HG03196 (cell line): ENCODE results near the gene IBA57.

Source experiments
- ATAC-seq: cut with Tn5 transposase; IDR thresholded peaks from one replicate; pipeline ENCODE4 v1.9.1; 2021; ENCODE audit not compliant: unreplicated experiment

The IBA57 gene

DNA sequence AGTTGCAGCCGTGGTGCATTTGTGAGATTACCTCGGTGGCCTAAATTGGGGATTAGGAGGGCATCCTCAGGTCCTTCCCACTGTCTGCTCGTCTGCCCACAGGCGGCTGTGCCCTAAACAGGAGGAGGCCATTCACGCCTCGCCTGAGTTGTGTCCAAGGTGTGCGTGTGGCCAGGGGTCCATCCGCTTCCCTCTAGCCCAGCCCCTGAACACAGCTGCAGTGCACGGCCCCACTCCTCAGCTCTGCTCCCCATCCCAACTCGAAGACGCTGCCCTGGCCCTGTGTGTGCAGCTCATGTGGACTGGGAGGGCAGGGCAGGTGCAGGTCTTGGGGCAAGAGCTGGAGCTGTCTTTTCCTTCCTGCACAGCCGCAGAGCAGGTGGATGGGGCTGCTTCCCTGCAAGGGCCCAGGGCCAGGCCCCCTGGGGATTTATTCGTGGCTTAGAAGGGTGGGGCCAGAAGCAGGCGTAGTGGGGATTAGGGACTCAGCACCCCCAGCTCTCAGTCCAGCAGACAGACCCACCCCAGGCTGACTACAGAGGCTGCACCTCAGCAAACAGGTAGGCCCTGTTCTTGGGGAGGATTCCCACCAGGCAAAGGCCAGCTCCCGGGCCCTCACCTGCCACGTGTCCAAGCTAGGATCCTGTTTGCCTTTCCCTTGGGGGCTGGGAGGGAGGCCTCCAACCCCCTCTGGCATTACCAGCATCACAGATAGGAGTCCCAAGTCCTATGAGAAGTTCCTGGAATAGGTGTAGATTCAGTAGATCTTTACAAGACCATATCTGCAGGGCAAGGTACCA, 21.2 kb upstream of the IBA57 start:
- ATAC-seq, result no peak

DNA sequence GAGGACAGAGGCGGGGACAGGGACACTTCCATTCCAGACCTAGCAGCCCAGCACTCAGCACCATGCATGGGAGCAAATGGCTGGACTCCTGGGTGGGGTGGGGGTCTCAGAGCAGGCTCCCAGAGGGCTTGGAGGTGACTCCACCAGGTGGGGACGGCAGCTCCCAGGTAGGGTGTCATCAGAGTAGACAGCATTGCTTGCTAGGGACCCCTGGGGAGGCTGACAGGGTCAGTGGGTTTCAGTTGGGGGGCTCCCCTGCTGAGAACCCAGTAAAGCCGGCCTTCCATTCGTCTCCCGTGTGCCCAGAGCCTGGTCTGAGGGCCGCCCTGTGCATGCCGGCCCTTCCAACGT, 20.6 kb upstream of the IBA57 start:
- no peak for ATAC-seq

GRCh38 chr1:228145463-228146416, 19.9 kb upstream of the IBA57 start:
- ATAC-seq, result no peak

DNA sequence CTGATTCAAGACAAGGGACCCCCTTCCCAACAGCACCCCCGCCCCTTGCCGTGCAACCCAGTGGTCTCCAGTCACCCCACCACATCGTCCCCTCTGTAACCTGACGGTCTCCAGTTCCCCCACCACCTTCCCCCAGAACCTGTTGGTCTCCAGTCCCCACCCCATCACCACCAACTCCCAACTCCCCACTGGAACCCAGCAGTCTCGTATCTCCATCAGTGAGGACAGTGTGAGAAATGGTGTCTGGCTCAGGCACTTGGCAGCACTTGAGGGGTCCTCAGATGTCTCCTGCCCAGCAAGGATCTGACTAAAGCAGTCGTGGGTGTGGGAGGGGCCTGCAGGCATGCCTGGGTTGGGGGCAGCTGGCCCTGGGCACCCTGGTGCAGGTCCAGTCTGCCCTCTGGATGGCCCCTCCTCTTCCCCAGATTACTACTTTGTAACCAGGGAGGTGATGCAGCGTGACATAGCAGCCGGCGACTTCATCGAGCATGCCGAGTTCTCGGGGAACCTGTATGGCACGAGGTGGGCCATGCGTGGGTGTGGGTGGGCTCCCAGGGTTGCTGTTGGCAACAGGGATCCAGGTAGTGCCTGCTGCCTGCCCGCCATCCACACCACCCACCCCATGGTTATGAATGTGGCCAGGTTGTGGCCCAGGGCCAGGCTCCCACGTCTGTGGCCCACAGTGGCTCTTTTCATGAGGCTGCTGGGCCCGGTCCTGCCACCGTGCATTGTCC, 19.0 kb upstream of the IBA57 start:
- no peak for ATAC-seq

DNA sequence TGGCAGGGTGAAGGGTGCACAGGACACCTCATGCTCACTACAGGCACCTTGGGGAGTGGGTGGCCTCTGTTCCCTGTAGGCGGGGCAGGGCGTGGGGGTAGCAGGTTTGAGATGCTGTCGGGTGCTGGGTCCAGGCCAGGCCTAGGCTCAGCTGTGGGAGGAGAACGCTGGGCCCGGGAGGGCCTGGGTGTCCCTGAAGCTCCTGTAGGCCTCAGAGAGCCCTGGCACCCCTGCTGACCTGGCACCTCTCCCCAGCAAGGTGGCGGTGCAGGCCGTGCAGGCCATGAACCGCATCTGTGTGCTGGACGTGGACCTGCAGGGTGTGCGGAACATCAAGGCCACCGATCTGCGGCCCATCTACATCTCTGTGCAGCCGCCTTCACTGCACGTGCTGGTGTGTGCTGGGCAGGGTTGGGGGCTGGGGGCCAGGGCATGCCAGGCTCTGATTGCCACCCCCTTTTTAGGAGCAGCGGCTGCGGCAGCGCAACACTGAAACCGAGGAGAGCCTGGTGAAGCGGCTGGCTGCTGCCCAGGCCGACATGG, 18.4 kb upstream of the IBA57 start:
- ATAC-seq, result no peak

- no peak for ATAC-seq
Measured at GRCh38 chr1:228147768-228148167, 17.8 kb upstream of the IBA57 start.

DNA sequence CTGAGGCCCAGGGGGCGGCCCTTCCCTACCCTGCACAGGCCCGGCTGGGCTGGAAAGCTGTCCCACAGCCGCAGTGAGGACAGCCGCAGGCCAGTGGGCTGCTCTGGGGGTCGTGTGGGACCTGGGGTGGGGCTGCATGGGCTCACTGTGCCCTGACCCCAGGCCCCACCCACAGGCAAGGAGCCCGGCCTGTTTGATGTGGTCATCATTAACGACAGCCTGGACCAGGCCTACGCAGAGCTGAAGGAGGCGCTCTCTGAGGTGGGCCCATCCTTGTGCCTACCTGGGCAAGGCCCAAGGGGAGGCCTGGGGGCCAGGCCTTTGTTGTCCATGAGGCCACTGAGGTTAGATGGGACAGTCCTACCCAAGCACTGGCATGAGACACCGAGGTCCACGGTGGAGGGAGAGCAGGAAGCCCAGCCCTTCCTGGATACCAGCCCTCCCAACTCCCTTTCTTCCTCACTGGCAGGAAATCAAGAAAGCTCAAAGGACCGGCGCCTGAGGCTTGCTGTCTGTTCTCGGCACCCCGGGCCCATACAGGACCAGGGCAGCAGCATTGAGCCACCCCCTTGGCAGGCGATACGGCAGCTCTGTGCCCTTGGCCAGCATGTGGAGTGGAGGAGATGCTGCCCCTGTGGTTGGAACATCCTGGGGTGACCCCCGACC, 17.3 kb upstream of the IBA57 start:
- ATAC-seq, result no peak

- no peak for ATAC-seq
Measured at GRCh38 chr1:228148935-228149405, 16.6 kb upstream of the IBA57 start.

- ATAC-seq, result no peak
Measured at GRCh38 chr1:228149406-228150119, 16.0 kb upstream of the IBA57 start, which contains the start of gene GJC2. GJC2 (plus strand) TSS chr1:228149930; CDS start chr1:228157759, 7,829 bp downstream.

DNA sequence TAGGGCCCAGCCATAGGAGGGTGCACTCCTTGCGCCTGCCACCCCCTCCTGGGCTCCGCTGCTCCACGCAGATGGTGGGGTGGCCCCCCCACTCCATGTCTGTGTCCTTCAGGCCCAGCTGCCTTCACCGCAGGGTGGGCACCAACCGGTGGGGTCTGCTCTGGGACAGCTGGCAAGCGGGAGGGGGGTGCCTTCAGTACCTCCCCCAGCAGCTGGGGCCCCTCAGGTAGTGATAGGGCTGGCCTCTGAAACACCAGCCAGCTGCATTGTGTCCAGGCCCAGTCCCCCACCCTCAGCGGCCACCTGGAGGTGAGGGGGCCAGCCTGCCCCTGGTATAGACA, 15.5 kb upstream of the IBA57 start:
- ATAC-seq, result no peak

GRCh38 chr1:228150461-228151179, 15.0 kb upstream of the IBA57 start:
- ATAC-seq, result no peak

DNA sequence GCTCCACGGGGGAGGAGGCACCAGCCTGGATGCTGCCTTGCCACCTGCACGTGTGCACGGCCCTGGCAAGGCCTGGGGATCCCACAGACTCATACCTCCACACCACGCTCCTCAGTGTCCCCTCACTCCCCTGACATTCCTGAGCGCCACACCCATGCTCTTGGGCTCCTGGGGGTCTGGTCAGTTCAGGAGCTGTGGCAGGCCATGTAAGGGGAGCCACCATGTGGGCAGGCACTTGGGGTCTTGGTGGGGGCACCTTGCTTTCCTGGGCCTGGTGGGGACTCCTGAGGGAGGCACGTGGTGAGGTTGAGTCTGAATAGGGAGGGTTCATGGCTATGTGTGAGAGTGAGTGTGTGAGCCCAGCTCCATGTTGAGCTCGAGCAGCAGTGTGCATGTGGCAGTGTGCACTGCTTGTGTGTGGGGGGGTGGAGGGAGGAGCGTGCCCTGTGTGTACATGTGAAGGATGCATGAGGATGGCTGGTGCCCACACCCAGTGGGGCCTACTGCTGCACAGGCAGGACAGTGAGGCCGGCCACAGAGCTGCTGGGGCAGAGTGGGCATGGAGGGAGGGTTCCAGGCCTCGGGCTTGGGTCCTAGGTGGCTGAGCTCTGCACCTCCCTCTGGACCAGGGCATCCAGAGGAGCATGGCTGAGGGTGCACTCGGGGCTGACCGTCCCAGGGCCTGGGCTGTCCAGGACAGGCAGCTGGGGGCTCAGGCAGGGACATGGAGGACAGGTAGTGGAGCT, 14.3 kb upstream of the IBA57 start:
- ATAC-seq, result no peak

GRCh38 chr1:228152097-228152917, 13.3 kb upstream of the IBA57 start:
- ATAC-seq, result no peak

DNA sequence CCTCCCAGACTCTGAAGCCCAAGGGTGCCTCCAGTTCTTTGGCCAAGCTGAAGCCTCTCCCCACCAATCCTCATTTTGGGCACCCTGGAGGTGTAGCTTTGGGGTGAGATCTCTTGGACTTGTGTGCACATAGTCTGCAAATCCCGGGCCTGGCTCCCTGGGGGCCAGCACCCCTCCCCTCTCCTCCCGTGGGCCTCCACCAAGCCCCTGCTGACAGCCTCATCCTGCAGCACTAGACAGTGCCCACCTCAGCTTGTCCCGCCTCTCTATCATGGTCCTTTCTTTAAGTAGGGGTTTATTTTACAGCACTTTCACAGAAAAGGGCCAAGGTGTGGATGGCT, 12.7 kb upstream of the IBA57 start:
- no peak for ATAC-seq

- no peak for ATAC-seq
Measured at GRCh38 chr1:228154021-228154669, 11.5 kb upstream of the IBA57 start.

GRCh38 chr1:228154670-228155571, 10.7 kb upstream of the IBA57 start:
- no peak for ATAC-seq
